ENCODE results near the gene PRH1.

Gene PRH1

DNA sequence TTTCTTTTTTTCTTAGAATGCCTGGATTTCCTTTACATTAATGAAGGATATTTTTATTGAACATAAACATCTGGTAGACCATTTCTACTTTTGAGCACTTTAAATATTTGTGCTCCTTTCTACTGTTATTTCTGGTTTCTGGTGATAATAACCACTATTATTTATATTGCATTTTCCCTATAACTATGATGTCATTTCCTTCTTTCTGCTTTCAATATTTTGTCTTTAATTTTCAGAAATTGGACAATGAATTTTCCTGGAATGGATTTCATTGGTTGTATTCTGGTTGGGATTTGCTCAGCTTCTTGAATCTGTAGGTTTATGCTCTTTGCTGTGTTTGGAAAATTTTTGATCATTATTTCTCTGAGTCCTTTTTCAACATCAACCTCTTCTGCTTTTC is 5.2 kb upstream of the PRH1 start:
- H3K27me3 ChIP-seq (ENCODE audit: insufficient read depth, low read depth, severe bottlenecking) = no peaks in the 10 kb centered on the region
- H3K36me3 ChIP-seq = no peaks in the 10 kb centered on the region
- no peak overlapping the region for H3K27ac ChIP-seq
- H3K9me3 ChIP-seq (ENCODE audit: severe bottlenecking) = no peaks in the 10 kb centered on the region
- TF ChIP-seq, protein P1, sequence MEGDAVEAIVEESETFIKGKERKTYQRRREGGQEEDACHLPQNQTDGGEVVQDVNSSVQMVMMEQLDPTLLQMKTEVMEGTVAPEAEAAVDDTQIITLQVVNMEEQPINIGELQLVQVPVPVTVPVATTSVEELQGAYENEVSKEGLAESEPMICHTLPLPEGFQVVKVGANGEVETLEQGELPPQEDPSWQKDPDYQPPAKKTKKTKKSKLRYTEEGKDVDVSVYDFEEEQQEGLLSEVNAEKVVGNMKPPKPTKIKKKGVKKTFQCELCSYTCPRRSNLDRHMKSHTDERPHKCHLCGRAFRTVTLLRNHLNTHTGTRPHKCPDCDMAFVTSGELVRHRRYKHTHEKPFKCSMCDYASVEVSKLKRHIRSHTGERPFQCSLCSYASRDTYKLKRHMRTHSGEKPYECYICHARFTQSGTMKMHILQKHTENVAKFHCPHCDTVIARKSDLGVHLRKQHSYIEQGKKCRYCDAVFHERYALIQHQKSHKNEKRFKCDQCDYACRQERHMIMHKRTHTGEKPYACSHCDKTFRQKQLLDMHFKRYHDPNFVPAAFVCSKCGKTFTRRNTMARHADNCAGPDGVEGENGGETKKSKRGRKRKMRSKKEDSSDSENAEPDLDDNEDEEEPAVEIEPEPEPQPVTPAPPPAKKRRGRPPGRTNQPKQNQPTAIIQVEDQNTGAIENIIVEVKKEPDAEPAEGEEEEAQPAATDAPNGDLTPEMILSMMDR (IDR thresholded peaks at IDR 0.05; ENCODE audit: low read depth, low read length) = no peak
- no peak for DNase-seq
- H3K4me3 ChIP-seq (ENCODE audit: low read depth, low read length) = no peak overlapping the region

DNA sequence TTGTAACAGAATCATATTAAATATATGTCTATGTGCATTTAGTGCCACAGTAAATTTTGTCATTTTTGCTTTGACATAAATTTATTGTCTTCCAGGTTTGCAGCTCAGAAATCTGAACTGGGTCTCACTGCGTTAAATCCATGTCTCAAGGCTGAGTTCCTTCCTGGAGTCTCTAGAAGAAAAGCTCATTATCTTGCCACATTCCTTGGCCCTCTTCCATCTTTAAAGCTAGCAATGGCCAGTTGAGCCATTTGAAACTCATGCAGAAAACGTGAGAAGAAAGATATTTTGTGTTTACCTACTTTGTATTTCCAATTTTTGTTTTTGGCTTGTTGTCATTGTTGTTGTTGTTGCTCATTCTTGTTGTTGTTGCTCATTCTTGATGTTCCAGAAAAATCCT is 10.7 kb downstream of the PRH1 start:
- H3K9me3 ChIP-seq (ENCODE audit: severe bottlenecking) = no peaks in the 10 kb centered on the region
- H3K27me3 ChIP-seq (ENCODE audit: insufficient read depth, low read depth, severe bottlenecking) = no peaks in the 10 kb centered on the region
- TF ChIP-seq, protein P1 (IDR thresholded peaks at IDR 0.05; ENCODE audit: low read depth, low read length) = no peak
- H3K4me3 ChIP-seq (ENCODE audit: low read depth, low read length) = no peak overlapping the region
- H3K27ac ChIP-seq = no peak overlapping the region
- no peaks in the 10 kb centered on the region for H3K36me3 ChIP-seq
- DNase-seq = no peak

DNA sequence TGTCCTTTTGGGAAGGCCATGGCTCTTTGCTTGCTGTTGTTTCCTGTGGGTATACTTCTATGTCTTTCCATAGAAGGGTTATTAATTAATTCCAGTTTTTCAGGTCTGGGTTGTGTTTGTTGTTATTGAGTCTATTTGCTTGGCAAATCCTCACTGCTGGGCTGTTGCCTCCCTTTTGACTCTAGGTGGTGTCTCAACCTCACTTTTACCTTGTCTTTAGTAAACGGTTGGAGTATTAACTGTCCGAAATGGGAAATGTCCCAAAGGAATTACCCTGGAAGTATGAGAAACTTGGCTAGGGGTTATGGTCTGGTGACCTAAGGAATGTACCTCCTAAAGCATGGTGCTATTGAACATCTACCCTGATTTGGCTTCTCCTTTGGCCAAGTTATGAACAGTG is 16.7 kb downstream of the PRH1 start:
- Histone ChIP-seq H3K9me3 (ENCODE audit: severe bottlenecking) (no peaks in the 10 kb centered on the region), H3K27ac (no peak overlapping the region), H3K27me3 (ENCODE audit: insufficient read depth, low read depth, severe bottlenecking) (no peaks in the 10 kb centered on the region), H3K4me3 (ENCODE audit: low read depth, low read length) (no peak overlapping the region), H3K36me3 (no peaks in the 10 kb centered on the region)
- TF ChIP-seq, protein P1 (IDR thresholded peaks at IDR 0.05; ENCODE audit: low read depth, low read length) = no peak
- no peak for DNase-seq

- TF ChIP-seq, protein P1 (IDR thresholded peaks at IDR 0.05; ENCODE audit: low read depth, low read length) = no peak
- no peak overlapping the region for H3K4me3 ChIP-seq (ENCODE audit: low read depth, low read length)
- DNase-seq = no peak
- H3K27me3 ChIP-seq (ENCODE audit: insufficient read depth, low read depth, severe bottlenecking) = no peaks in the 10 kb centered on the region
- no peak overlapping the region for H3K27ac ChIP-seq
- no peaks in the 10 kb centered on the region for H3K36me3 ChIP-seq
- no peaks in the 10 kb centered on the region for H3K9me3 ChIP-seq (ENCODE audit: severe bottlenecking)
Observed at GRCh38 chr12:10863512-10864218, 20.4 kb downstream of the PRH1 start.

DNA sequence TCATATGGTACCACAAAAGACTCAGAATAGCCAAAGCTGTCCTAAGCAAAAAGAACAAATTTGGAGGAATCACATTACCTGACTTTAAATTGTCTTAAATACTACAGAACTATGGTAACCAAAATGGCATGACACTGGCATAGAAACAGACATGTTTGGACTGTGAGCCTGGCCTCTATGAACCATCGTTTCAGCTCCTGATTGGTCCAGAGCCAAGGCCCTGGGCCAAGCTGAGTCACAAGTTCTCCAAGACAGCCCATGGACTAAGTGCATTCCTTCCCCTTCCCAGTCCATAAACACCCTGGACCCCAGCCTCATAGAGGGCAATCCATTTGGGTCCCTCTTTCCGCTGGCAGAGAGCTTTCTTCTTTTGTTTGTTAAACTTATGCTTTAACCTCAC is 22.7 kb downstream of the PRH1 start:
- Histone ChIP-seq H3K27me3 (ENCODE audit: insufficient read depth, low read depth, severe bottlenecking) (no peaks in the 10 kb centered on the region), H3K4me3 (ENCODE audit: low read depth, low read length) (no peak overlapping the region), H3K27ac (no peak overlapping the region), H3K36me3 (no peaks in the 10 kb centered on the region), H3K9me3 (ENCODE audit: severe bottlenecking) (peaks cover 5% of the 10 kb centered on the region)
- DNase-seq = no peak
- TF ChIP-seq, protein P1 (IDR thresholded peaks at IDR 0.05; ENCODE audit: low read depth, low read length) = no peak

- no peak overlapping the region for H3K27ac ChIP-seq
- TF ChIP-seq, protein P1 (IDR thresholded peaks at IDR 0.05; ENCODE audit: low read depth, low read length) = no peak
- no peaks in the 10 kb centered on the region for H3K27me3 ChIP-seq (ENCODE audit: insufficient read depth, low read depth, severe bottlenecking)
- H3K9me3 ChIP-seq (ENCODE audit: severe bottlenecking) = peaks cover 8% of the 10 kb centered on the region
- H3K36me3 ChIP-seq = no peaks in the 10 kb centered on the region
- DNase-seq = no peak
- H3K4me3 ChIP-seq (ENCODE audit: low read depth, low read length) = no peak overlapping the region
Observed at GRCh38 chr12:10855807-10856206, 28.2 kb downstream of the PRH1 start.
